Activated effector memory CD4-positive, alpha-beta T cell treated with Interleukin-2 at 50 U/mL for 16 hours (primary cell): ENCODE measurements around the gene OR51B2.
"Not testable (repeated sequence)": the region's sequence is repeated elsewhere in the genome, so short reads cannot be mapped to it uniquely, and the experiment has no call there.

ENCODE experiments used
- DNase-seq: peaks from one replicate; pipeline ENCODE4 v3.0.0-alpha.2; 2020

OR51B2 gene, protein sequence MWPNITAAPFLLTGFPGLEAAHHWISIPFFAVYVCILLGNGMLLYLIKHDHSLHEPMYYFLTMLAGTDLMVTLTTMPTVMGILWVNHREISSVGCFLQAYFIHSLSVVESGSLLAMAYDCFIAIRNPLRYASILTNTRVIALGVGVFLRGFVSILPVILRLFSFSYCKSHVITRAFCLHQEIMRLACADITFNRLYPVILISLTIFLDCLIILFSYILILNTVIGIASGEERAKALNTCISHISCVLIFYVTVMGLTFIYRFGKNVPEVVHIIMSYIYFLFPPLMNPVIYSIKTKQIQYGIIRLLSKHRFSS

GRCh38 chr11:5324197-5324596, at the start of gene OR51B2:
OR51B2 (minus strand) TSS chr11:5324297; CDS start chr11:5324297, 0 bp downstream.
- DNase-seq = no peak

DNA sequence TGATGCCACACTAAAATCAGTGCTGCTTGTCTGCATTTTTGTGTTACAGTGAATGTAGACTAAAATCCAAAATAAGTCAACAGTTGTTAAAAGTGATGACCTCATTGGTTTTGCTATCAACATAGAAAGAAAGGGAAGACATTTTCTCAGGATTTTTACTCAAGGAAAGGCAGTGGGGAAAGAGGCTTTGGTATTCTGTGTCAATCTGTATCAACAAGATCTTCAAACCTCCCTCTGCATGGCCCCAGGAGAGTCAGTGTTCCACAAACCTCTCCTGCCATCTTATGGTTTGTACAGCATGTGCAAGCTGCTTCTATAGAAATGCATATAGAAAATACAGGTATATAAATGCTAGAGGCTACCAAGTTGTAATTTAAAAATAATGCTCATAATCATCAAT, 45.7 kb upstream of the OR51B2 start:
- DNase-seq = no peak

- DNase-seq = no peak
These were observed 44.5 kb upstream of the OR51B2 start for GRCh38 chr11:5368502-5369043.

DNA sequence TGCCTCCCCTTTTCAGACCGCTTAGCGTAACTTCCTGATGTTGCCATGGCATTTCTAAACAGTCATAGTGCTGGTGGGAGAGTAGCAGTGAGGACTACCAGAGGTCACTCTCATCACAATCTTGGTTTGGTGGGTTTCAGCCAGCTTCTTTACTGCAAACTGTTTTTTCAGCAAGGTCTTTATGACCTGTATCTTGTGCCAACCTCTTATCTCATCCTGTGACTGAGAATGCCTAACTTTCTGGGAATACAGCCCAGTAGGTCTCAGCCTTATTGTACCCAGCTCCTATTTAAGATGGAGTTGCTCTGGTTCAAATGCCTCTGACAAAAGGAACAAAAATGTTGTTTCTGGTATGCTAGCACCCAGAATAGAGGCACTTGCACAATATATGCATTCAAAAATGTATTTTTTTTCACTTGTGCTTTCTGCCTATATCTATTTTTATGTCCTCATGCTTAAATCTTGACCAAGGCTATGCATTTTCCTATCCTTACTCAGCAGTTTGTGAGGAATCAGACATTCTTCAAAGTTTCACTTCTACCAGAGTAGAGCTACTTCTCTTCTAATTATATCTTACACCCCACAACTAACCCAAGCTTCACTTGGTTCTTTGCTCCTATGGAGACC, 43.5 kb upstream of the OR51B2 start:
- no peak for DNase-seq

GRCh38 chr11:5366856-5367255, 42.8 kb upstream of the OR51B2 start:
- DNase-seq = no peak

DNA sequence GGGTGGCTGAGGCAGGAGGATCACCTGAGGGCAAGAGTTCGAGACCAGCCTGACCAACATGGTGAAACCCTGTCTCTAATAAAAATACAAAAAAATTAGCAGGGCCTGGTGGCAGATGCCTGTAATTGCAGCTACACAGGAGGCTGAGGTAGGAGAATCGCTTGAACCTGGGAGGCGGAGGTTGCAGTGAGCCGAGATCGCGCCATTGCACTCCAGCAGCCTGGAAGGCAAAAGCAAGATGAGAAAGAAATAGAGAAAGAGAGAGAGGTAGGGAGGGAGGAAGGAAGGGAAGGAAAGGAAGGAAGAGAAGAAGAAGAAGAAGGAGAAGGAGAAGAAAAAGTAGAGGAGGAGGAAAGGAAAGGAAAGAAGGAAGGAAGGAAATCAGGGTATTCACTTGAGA, 42.3 kb upstream of the OR51B2 start:
- DNase-seq = not testable (repeated sequence)

GRCh38 chr11:5364214-5364613, 40.1 kb upstream of the OR51B2 start:
- DNase-seq = no peak

GRCh38 chr11:5363679-5364078, 39.6 kb upstream of the OR51B2 start:
- DNase-seq = no peak

- DNase-seq = no peak
These were observed 38.0 kb upstream of the OR51B2 start for GRCh38 chr11:5362017-5362625.

DNA sequence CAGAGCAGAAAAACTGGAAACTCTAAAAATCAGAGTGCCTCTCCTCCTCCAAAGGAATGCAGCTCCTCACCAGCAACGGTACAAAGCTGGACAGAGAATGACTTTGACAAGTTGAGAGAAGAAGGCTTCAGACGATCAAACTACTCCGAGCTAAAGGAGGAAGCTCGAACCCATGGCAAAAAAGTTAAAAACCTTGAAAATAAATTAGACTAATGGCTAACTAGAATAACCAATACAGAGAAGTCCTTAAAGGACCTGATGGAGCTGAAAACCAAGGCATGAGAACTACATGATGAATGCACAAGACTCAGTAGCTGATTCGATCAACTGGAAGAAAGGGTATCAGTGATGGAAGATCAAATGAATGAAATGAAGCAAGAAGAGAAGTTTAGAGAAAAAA, 31.9 kb upstream of the OR51B2 start:
- DNase-seq = not testable (repeated sequence)

DNA sequence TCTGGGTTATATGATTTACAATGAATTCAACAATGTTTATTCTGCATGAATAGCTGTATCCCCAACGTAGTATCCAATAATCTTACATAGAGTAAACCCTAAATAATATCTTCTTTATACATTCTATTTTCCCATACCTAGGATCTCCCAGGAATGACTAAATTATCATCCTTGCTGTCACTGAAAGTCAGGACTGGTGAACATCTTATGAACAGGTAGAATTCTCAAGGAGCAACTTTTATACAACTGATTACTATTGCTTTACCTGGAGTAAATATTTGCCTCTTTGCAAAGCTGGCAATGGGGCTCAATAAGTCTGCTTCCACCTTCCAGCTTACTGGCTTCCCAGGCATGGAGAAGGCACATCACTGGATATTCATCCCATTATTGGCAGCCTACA, 27.1 kb upstream of the OR51B2 start, which contains the start of gene OR51B6:
TSS of gene OR51B6 (plus strand) at position 301 of the 400 bp plus-strand sequence. CDS start at position 301, 0 bp downstream.
- no peak for DNase-seq

DNA sequence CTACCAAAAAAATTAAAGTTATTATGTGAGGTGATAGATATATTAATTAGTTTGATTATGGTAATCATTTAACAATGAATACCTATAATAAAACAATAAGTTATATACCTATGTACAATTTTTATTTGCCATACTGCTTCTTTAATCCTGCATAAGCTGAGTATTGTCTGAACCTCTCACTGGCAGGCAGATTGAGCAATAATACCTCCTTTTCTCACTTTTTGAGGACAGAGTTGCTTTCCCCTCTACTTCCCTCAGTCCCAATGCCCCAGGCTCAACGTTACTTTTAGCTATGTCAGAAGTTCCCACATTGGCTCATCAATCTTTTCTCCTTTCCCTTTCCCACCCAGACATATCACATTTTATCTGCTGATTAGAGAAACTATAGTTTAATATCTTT, 25.5 kb upstream of the OR51B2 start:
- no peak for DNase-seq

GRCh38 chr11:5348551-5349194, 24.6 kb upstream of the OR51B2 start:
- no peak for DNase-seq

DNA sequence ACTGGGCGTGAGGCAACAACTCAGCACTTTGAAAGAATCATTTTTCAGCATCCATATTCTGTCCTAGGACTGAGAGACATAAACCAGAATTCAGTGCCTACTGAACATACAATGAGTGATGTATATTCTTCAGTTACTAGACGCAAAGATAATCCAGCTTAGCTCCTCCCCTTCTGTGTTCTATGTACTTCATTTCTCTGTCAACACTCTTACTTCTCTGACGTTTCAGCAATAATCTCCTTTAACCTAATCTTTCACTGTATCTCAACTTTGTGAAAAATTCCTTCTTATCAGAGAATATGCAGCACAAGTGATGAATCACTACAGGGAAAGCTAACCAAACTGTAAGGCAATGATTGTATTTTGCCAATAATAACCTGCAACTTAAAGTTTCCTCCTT, 21.7 kb upstream of the OR51B2 start:
- DNase-seq = no peak

GRCh38 chr11:5343474-5344335, 19.6 kb upstream of the OR51B2 start, which contains the start of gene OR51B5:
OR51B5 (minus strand) TSS chr11:5343524; CDS start chr11:5343524, 0 bp downstream.
- no peak for DNase-seq

- DNase-seq = no peak
These were observed 15.8 kb upstream of the OR51B2 start for GRCh38 chr11:5339771-5340322.

GRCh38 chr11:5337253-5337652, 13.2 kb upstream of the OR51B2 start:
- DNase-seq = not testable (repeated sequence)

DNA sequence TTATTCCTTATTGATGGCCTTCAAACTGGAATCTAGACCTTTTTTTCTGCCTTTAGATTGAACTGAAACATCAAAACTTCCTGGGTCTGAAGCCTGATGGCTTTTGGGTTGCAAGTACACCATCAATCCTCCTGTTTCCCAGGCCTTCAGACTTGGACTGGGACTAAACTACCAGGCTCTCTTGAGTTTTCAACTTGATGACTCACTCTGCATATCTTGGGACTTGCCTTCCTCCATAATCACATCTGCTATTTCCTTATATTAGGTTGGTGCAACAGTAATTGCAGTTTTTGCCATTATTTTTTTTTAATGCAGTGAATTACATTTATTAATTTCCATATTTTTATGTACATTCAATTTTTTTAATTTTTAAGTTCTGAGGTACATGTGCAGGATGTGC, 12.2 kb upstream of the OR51B2 start:
- DNase-seq = no peak

GRCh38 chr11:5335170-5335569, 11.1 kb upstream of the OR51B2 start:
- DNase-seq = no peak

DNA sequence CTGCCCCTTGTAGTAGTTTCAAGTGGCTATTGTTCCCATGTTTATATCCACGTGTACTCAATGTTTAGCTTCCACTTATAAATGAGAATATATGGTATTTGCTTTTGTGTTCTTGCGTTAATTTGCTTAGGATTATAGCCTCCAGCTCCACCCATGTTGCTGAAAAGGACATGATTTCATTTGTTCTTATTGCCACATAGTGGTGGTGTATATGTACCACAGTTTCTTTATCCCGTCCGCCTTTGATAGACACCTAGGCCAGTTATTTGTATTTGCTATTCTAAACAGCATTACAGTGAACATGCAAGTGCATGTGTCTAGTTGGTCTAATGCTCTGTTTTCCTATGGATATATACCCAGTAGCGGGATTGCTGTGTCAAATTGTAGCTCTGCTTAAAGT, 6.8 kb downstream of the OR51B2 start:
- DNase-seq = no peak

- not testable (repeated sequence) for DNase-seq
These were observed 10.6 kb downstream of the OR51B2 start for GRCh38 chr11:5313326-5314023.
